Stimulated activated CD4-positive, alpha-beta T cell treated with anti-CD3 and anti-CD28 coated beads, TNF-alpha, amount 100 ng/mL, for 24 hours (primary cell): ENCODE measurements around the gene PAPPA.

Experiments used
- DNase-seq, 3 experiments: peaks; one replicate each; pipeline ENCODE4 v3.0.0-alpha.2; 2020; ENCODE audit warnings: low read depth in 3 of 3

The PAPPA gene, protein sequence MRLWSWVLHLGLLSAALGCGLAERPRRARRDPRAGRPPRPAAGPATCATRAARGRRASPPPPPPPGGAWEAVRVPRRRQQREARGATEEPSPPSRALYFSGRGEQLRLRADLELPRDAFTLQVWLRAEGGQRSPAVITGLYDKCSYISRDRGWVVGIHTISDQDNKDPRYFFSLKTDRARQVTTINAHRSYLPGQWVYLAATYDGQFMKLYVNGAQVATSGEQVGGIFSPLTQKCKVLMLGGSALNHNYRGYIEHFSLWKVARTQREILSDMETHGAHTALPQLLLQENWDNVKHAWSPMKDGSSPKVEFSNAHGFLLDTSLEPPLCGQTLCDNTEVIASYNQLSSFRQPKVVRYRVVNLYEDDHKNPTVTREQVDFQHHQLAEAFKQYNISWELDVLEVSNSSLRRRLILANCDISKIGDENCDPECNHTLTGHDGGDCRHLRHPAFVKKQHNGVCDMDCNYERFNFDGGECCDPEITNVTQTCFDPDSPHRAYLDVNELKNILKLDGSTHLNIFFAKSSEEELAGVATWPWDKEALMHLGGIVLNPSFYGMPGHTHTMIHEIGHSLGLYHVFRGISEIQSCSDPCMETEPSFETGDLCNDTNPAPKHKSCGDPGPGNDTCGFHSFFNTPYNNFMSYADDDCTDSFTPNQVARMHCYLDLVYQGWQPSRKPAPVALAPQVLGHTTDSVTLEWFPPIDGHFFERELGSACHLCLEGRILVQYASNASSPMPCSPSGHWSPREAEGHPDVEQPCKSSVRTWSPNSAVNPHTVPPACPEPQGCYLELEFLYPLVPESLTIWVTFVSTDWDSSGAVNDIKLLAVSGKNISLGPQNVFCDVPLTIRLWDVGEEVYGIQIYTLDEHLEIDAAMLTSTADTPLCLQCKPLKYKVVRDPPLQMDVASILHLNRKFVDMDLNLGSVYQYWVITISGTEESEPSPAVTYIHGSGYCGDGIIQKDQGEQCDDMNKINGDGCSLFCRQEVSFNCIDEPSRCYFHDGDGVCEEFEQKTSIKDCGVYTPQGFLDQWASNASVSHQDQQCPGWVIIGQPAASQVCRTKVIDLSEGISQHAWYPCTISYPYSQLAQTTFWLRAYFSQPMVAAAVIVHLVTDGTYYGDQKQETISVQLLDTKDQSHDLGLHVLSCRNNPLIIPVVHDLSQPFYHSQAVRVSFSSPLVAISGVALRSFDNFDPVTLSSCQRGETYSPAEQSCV (N-terminal part only)

DNA sequence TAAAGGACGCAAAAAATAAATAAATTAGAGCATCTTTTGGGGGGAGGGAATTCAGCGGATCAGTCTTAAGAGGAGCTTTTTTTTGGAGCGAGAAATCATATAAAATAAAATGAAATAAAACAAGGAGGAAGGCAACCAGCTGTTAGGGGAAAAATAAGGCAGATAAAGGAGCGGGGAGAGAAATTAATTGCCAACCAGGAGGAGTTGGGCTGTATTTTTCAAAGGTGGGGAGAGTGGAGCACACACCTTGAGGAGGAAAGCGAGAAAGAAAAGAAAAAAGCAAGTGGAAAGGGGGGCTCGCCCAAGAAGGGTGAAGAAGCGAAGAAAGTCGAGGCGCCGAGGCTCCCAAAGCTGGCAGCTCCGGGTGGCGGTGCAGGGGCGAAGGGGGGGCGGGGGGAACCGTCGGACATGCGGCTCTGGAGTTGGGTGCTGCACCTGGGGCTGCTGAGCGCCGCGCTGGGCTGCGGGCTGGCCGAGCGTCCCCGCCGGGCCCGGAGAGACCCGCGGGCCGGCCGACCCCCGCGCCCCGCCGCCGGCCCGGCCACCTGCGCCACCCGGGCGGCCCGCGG is at the start of gene PAPPA:
Gene PAPPA (plus strand): TSS at position 27 of the 569 bp plus-strand sequence. CDS start 382 bp downstream, at position 409.
- DNase-seq = no peak

DNA sequence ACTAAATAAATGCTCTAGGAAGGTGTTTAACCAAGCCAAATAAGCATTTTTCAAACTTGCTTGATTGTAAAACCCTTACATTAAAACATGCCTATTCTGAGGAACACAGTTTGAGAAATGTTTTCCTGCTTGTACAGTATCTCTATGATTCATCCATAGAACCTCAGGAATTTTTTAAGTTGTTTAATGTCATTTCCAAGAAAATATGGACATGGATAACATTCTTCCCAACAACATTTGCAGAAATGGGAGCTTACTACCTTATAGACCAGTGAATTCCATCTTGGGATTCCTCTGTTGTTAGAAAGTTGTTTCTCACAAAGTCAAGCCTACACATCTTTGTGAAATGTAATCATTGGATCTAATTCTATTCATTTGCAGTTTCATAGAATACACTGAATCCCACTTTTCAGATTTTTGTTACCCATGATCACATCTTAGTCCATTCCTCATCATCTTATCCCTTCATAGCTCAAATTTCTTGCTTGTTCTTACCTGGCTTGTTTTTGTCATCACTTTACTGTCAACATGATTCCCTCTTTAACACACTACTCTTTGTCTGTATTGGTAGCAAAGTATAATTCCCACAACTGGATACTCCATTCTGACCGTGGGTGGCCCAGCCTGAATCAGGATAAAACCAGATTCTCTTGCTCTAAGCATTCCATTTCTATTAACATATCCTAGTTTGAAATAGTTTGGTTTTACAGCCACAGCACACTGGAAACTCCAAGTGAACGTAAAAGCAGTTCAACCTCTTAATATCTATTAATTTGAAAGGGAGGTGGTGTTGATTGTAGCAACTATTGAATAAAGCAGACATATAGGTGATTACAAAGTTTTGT is 49.4 kb upstream of the PAPPA start:
- DNase-seq = no peak

DNA sequence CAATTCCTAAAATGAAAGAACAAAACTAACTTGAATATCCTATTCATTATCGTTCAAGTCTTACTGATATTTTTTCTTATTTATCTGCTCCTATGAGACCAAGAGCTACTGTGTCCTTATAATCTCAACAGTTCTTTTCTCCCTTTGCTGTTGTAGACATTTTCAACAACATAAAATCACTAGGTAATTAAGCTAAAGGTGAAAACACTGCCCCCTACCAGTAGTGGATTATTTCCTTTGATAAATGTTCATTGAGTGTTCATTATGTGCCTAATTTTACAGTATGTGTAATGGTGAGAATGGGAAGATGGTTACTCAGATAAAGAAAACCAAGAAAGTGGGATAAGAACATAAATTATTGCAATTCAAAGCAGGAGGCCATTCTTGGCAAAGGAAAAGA is 41.4 kb upstream of the PAPPA start:
- DNase-seq = no peak

DNA sequence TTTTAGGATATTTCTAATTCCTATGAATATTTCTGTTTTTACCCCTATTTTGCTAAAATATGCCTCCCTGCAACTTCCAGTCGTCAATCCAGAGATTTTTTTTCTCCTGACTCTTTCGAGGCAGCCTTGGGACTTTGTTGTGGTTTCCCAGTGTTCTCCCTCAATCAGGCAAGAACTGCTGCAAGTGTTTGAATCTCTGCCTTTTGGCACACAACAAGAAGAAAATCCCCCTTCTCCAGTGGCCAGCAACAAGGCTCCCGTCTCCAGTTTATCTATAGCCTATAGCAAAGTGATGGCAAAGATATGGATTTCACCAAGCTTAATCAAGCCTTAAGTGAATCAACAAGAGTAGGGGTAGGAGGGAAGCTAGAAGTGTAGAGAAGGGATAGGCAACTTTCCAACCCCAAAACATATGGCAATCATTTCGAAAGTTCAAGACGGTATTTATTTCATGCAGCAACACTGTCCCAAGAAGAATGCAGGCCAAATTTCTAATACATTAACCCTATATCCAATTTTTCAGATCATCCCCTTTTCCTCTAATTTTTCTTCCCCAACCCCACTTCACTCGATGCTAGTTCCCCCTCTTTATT is 37.7 kb upstream of the PAPPA start:
- DNase-seq = no peak

DNA sequence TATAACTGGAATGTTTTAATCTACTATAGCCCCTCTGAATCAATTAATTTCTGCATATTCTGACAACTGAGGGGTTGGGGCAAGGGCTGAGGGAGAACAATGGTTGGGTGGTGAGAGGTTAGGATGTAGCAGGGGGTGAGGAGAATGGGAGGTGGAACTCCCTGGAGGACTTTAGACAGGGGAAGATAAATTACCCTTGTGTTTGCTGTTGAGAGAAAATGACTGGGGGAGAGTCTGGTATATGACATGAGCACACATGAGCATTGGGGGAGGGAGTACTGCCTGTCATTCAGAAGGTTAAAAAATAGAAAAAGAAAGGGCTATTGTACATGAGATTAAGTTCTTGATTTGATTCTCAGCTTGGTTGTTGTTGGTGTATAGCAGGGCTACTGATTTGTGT is 37.2 kb upstream of the PAPPA start:
- DNase-seq = no peak

DNA sequence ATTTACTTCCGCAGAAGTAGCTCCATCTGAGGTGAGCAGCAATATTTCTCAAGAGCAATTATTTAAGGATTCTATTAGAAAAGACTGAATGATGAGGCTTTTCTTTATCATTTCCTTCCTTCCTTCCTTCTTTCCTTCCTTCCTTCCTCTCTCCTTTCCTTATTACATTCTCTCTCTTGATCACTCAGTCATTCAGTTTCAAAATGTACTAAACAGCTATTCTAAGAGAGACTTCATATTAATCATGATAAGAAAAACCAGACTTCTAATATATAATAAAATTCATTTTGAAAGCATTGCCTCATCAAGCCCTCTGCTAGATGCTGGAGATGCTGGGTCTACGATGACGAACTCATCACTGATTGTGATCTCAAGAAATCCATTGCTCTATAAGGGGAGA is 30.4 kb upstream of the PAPPA start:
- no peak for DNase-seq

DNA sequence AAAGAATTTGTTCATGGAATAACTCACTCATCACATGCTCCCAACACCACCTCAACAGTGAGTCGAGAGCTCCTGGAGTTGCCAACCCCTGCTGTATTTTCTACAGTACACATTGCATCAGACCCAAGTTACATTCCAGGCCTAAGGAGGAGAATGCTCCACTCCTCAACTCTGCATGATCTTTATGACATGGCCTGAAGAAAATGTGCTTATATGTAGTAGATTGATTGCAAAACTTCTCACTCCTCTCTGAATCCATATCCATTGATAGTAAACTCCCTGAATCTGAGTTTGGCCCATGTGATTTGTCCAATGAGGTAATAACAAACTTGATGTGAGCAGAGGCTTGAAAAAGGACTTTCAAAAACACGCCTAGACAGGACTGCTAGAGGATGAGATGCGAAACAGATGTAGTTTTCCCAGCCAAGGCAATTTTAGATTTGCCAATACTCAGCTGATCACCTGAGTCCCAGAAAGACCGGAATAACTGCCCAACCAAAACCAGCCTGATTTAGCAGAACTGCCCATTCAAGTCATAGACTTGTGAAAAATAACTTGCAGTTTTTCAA is 29.0 kb upstream of the PAPPA start:
- no peak for DNase-seq

DNA sequence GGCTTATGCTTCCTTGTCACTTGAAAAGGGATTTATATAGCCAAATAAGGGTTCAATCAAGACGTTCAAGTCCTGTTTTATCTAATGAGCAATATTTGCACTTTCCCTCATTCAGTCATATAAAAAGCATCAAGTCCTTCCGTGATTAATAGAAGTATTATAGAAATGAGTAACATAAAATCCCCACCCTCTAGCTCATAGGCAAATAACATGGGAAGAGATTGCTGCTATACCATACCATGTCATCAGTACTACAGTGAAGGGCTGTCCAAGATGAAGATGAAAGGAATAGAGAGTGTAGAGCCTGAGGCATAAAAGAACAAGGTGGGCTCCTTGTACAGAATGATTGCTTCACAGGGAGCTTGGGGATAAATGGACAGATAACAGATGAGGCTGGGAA is 20.4 kb upstream of the PAPPA start:
- no peak for DNase-seq

DNA sequence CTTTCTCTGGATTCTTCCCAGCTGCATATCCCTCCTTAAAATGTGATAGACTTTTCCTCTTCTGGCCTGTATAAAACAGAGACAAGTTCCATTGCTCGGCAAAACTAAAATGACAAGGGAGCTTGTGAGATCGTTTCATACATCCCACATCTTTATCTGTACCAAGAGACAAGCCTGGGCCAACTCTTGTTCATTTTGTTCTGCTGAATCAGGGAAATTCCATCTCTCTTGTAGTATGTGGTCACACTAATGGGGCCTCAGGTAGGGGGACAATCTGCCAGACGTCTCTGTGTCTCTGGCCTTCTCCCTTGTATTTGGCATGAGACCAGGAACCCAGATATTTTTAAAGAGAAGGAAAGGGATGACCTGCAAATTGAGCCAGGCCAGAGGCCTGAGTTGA is 18.6 kb upstream of the PAPPA start:
- DNase-seq = no peak

DNA sequence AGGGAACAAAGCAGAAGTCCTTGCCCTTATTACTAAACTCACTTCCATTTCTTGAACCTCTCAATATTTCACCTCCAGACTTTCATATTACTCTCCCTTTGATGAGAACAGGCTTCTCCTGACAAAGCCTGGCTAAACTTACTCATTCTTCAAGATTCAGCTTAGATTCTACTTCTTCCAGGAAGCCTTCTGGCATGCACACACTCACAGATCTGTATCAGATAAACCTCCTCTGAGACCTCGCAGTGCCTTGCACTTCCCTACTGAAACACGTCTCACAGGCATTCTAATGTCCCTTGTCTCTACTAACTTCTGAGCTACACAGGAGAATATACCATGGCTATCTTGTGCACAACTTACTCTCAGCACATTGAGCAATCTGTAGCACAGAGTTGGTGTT is 16.6 kb upstream of the PAPPA start:
- no peak for DNase-seq

DNA sequence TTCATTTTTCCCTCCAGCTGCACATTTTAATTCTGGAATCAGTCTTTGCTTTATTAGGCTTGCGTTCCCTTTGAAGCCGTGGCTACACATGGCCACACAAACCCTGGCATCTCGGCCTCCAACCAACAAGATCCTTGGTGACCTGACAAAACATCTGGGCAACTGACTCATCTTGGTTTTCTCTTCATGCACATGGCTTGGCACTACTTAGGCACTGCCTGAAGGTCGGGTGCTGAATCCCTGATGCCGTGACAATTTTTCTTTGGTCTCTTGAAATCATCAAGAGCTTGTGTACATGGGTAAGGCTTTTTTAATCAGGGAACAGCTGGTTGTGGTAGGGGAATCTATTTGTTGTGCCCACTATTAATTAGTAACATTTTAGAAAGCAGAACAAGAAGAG is 16.0 kb upstream of the PAPPA start:
- no peak for DNase-seq

DNA sequence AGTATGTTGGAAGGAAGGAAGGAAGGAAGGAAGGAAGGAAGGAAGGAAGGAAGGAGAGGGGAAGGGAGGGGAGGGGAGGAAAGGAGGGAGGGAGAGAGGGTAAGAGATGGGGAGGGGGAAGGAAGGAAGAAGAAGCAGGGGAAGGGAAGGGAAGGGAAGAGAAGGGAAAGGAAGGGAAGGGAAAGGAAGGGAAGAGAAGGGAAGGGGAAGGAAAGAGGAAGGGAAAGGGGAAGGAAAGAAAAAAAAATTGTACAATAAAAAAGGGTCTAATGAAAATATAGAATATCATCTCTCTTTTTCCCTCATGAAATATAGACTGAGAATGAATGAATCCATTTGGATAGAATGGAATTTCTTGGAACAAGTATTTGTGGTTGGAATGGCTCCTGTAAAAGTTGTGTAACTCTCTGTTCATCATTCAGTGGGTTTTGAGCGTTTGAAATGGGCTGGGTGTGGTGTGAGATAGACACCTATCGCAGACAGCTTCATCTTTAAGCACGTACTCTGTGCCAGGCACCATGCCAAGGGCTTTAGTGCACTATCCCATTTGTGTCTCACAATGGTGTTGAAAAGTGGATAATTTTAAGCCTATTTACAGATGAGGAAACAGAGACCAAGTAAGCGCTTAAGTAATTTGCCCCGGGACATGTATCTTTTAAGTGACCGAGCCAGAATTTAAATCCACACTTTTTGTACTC is 11.6 kb upstream of the PAPPA start:
- DNase-seq = no peak

DNA sequence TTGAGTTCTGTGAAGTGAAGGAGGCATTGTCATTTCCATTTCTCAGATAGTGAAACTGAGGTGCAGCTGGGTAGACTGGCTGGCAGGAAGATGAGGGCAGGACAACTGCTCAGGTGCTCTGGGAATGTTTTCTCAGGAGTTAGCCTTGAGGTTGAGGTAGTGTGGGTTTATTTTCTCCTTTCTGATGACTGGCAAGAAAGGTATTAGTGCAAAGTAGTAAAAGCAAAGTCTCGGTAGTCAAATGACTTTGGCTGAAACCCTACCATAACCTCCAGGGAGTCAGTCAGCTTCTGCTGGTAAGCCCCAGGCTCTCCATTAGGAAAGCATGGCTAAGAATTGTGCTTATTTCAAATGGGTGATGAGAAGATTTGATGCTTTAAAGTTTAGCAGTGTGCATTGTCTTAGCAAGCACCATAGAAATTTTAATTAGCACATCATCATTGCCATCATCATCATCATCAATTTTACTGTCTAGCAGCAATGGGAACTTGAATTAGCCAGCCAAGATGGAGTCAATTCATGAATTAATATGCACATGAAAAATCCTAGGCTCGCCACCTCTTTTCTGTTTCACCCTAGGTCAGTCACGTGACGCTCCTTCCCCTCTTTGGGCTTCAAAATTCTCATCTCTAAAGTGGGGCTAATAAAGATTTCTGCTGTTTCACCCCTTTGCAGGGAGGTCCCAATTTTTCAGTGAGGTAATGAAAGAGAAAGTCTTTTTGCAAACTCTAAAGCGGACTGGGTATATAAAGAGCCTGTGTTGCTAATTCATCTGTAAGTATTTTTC is 10.7 kb upstream of the PAPPA start:
- no peak for DNase-seq

DNA sequence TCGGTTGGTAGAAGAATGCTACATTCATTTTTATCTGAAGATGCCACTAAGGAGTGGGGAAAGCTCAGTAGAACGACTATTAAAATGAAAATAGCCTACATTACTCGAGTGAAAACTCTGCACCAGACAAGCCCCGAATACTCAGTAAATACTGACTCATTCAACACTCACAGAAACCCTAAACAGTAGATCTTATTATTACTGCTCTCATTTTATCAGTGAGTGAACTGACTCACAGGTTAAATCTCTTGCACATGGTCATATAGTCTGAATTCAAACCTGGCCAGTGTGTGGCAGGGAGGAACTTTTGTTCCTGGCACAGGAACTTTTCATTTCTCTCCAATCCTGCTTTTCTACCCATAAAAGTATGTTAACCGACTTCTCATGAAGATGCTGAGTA is 9.6 kb upstream of the PAPPA start:
- no peak for DNase-seq

DNA sequence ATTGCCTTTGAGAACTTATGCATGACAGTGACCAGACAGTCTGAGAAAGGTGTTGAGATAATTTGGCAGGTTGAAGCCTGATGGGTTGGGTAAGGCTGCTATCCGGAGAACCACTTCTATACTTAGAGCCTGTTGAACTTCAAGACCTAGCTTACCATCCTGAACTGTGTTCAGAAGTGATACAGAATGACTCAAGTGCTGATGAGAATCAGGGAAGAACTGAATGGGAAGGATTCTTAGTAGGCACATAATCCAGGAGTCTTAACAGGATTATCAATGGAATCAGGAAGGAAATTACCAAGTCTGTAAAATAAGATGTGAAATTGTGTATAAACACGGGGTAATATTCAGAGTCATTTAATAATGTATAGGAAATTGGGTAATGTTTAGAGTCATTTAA is 9.0 kb upstream of the PAPPA start:
- DNase-seq = no peak

DNA sequence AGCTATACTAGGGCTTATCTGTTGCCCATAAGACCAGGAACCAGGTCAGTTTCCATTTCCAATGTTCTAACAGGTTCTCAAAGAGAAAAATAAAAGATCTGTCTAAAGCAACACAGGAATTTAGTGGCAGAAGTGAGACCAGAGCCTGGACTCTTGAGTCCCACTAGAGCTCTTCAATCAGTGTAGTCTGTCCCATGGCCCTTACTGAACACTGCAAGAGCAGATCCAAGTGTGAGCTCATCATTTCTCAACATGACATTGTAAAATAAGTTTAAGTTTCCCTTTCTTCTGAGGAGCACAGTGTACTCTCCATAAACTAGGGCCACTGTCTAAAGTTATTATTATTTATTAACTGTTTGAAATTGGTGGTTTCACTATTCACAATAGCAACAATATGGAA is 8.6 kb upstream of the PAPPA start:
- DNase-seq = no peak

DNA sequence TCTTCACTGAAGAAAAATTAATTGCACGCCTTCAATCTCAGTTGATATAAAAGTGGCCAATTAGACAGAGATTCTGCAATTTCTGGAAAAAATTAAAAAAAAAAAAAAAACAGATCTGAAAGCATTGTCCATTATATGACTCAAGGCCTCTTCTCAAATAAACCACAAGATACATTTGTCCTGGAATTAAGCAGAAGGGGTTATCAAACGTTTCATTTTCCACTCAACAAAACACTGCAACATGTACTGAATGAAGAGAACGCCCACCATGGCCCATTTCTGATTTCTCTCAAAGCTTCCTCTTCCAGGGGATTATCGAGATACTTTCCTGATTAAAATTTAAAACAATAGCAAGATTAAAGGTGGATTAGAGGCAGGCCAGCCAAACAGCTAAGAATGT is 5.8 kb upstream of the PAPPA start:
- DNase-seq = no peak

DNA sequence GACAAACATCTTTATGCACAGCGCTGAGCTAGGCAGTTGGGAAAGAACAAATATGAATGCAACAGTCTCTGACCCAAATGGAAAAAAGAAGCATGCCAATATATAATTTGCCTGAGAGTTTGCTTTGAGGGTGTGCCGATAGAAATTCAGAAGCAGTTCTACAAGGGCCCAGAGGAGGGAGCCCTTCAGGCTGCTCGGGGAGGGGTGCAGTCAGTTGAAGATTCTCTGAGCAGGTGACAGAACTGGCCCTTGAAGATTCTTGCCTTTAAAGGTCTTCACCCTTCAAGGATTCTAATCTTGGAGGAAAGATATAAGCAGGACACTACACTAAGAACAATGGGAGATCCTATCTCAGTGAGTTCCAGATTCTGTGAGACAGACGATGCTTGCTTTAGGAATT is 3.7 kb upstream of the PAPPA start:
- no peak for DNase-seq

DNA sequence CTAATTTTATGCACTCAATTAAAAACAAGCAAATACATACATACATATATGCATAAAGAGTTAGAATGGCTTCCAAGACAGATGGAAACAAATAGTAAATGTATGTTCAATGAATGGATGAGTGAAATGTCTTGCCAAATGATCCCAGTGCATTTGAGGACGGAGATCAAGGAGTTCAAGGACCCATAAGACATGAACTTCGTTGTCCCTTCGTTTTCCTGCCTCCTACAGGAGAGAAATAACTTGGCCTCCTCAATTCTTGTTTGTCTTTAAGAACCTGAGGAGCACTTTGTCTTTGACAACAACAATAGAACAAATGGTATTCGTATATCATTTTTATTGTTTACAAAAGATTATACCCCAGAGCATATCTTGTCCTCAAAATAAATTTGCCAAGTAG is 2.4 kb upstream of the PAPPA start:
- no peak for DNase-seq
